ENCODE results near the gene OR2V2. TPM values are rescaled to one million over a fixed set of nuclear protein-coding genes. Genes with fewer than 3 reads are reported as not detected.

OR2V2 gene
- polyA plus RNA-seq, 2 of the 4 experiments (the other 2 are of a cell fraction) = not detected

DNA sequence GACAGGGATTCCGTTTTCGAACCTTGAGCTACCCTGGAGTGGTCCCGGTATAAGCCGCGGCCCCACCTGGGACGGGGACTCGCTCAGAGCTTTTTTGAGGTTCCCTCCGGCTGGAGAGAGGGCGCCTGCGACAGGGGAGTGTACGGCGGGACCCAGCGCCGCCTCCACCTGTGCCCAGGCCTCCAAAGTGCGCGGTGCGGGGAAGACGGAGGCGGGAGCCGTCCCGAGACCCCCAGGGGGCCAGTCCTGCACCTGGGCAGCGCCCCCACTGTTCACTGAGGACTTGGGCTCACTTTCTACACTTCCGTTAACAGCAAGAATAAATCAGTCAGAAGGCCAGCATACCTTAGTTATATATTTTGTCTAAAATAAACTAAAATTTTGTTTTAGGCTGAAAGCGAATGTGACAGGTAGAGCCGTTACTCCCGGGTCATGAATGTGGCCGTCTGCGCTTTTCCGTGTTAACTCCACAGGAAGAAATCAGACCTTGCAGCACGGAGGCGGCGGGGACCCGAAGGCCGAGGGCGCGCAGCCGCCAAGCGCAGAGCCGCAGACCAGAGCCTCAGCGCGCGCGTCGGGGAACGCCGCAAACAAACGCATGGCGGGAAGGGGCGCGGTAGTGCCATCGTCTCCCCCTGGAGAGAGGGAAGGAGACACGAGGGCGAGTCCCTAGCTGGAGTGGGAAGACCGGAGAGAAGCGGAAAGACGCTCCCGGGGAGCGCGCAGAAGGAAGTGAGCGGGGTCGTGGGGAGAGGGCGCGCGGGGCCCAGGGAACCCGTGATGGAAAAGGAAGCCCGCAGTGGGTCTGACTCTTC, 43.5 kb downstream of the OR2V2 start (continued):
- TF ChIP-seq RAD21 (conservative IDR thresholded peaks at IDR 0.05 in 1 of 2, IDR thresholded peaks at IDR 0.05 in 1 of 2) (no peak), NR3C1 (IDR thresholded peaks at IDR 0.05) (no peak), POLR2AphosphoS2 (conservative IDR thresholded peaks at IDR 0.05; ENCODE audit: low read length) (no peak), REST (IDR thresholded peaks at IDR 0.05) (no peak), HOXA7 (CRISPR knock-in tag; IDR thresholded peaks at IDR 0.05) (no peak), EP300 (IDR thresholded peaks at IDR 0.05) (no peak), RFX5 (IDR thresholded peaks at IDR 0.05) (no peak), USF2 (IDR thresholded peaks at IDR 0.05) (no peak), CHD4 (IDR thresholded peaks at IDR 0.05; ENCODE audit: borderline replicate concordance) (no peak), GATA3 (IDR thresholded peaks at IDR 0.05; ENCODE audit: borderline replicate concordance) (no peak), FOXS1 (CRISPR knock-in tag; IDR thresholded peaks at IDR 0.05) (no peak), HOXB5 (CRISPR knock-in tag; IDR thresholded peaks at IDR 0.05) (no peak), ZSCAN20 (CRISPR knock-in tag; IDR thresholded peaks at IDR 0.05) (no peak), ZFP36 (IDR thresholded peaks at IDR 0.05; ENCODE audit: borderline replicate concordance, partially characterized antibody) (no peak), HMGXB4 (CRISPR knock-in tag; IDR thresholded peaks at IDR 0.05; ENCODE audit: borderline replicate concordance) (no peak)
- TF ChIP-seq, protein P1, sequence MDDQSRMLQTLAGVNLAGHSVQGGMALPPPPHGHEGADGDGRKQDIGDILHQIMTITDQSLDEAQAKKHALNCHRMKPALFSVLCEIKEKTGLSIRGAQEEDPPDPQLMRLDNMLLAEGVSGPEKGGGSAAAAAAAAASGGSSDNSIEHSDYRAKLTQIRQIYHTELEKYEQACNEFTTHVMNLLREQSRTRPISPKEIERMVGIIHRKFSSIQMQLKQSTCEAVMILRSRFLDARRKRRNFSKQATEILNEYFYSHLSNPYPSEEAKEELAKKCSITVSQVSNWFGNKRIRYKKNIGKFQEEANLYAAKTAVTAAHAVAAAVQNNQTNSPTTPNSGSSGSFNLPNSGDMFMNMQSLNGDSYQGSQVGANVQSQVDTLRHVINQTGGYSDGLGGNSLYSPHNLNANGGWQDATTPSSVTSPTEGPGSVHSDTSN (IDR thresholded peaks at IDR 0.05) = no peak

DNA sequence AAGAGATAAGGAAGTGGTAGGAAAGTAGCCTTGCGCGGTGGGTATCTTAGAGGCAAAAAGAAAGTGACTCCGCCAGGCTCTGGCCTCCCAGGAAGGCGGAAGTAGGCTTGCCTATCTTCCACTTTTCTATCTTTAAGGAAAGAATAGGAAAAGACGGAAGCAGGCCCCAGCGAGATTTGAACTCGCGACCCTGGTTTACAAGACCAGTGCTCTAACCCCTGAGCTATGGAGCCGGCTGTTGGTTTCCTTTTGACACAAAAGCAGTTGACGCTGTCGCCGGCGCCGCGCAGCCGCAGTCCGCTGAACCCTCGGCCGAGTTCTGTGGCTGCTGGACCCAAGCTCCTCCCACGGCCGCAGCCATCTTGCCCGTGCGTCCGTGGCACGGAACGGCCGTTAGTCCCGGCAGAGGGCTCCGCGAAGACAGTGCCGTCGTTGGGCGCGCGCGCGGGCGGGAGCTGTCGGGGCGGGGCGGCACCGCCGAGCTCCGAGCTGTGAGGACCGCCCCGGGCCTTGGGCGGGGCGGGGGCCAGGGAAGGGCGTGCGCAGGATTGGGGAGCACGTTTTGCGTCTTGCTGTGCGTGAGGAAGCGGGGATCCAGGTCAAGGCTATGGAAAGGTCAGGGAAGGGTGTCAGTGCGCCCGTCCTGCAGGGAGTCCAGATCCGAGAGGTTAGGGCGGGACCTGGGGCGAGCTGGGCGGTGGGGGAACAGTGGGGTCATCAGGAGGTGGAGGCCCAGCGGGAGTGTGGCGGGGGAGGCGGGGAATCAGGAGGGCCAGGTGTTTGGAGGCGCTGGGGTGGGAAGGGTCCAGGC, 44.3 kb downstream of the OR2V2 start:
- Histone ChIP-seq H3K4me1 (peaks cover 12% of the 10 kb centered on the region), H3K9me3 (no peaks in the 10 kb centered on the region), H3K4me2 (peak overlapping the region; percentile 99), H3K27ac (peak overlapping the region; percentile 96), H3K4me3 (peak overlapping the region; percentile 82)
- ChIA-PET CTCF (interaction anchor here (0.6 to 4.5 kb wide), 12 partner anchors 10 to 863 kb away, joined by 3 to 36 read pairs (median 3); partner anchors contain the start of gene TRIM7), POLR2A (interaction anchor here (1.0 to 6.4 kb wide), 13 partner anchors 8 to 383 kb away, joined by 3 to 159 read pairs (median 5); partner anchors contain the start of genes RACK1, TRIM41 and TRIM7)
- peak; percentile 65 to 96 for DNase-seq (ENCODE audit: low read depth in 1 of 2, low spot score in 1 of 2)
- FAIRE-seq = no peak
- peak; percentile 48 to 69 for ATAC-seq
- WGBS (ENCODE audit: missing lambda C conversion rate) = 2% methylated on average over 32 of the region's 64 CpGs
- TF ChIP-seq MAX (IDR thresholded peaks at IDR 0.05) (peak; percentile 46), PHF8 (IDR thresholded peaks at IDR 0.05; ENCODE audit: borderline replicate concordance, low read depth) (peak; percentile 74; the same call in 1 of the 2 replicates), SREBF2 (IDR thresholded peaks at IDR 0.05) (peak; percentile 97), ELK1 (IDR thresholded peaks at IDR 0.05; ENCODE audit: low read depth, low read length) (no peak), JUN (IDR thresholded peaks at IDR 0.05) (peak in 1 of 2 experiments; percentile 81; a peak in 3 of 5 replicates), SMC3 (IDR thresholded peaks at IDR 0.05) (peak; percentile 16; the same call in 1 of the 3 replicates), GATA3 (IDR thresholded peaks at IDR 0.05; ENCODE audit: borderline replicate concordance) (no peak)
- TF ChIP-seq, protein P2, sequence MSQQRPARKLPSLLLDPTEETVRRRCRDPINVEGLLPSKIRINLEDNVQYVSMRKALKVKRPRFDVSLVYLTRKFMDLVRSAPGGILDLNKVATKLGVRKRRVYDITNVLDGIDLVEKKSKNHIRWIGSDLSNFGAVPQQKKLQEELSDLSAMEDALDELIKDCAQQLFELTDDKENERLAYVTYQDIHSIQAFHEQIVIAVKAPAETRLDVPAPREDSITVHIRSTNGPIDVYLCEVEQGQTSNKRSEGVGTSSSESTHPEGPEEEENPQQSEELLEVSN (IDR thresholded peaks at IDR 0.05; ENCODE audit: borderline replicate concordance, low read depth) = peak; percentile 14; the same call in 1 of the 2 replicates
- TF ChIP-seq, protein P1 (IDR thresholded peaks at IDR 0.05) = peak; percentile 15; the same call in 1 of the 2 replicates
